Testis (tissue), 3 donors: ENCODE results near the gene PPM1B. TPM values are rescaled to one million over a fixed set of nuclear protein-coding genes. Genes with fewer than 3 reads are reported as not detected.
"Not testable (repeated sequence)": the region's sequence is repeated elsewhere in the genome, so short reads cannot be mapped to it uniquely, and the experiment has no call there.

ENCODE experiments used
- DNase-seq: peaks from one replicate; pipeline ENCODE4 v3.0.0-alpha.2; 2019
- H3K27ac ChIP-seq, 2 donors: fragments of 200-600 bp; sonication (generic); one replicate each; pipeline ENCODE4 v1.5.1; 2019
- H3K27me3 ChIP-seq: fragments of 200-600 bp; sonication (generic); one replicate; pipeline ENCODE4 v1.5.1; 2019
- H3K36me3 ChIP-seq: fragments of 200-600 bp; sonication (generic); one replicate; pipeline ENCODE4 v1.5.1; 2017; ENCODE audit warnings: low read depth; ENCODE audit errors: missing control alignments
- H3K4me1 ChIP-seq: fragments of 200-600 bp; sonication (generic); one replicate; pipeline ENCODE4 v1.5.1; 2019
- H3K4me3 ChIP-seq, 2 donors: fragments of 200-600 bp; sonication (generic); one replicate each; pipeline ENCODE4 v1.5.1; 2017 to 2019
- H3K9me3 ChIP-seq: fragments of 200-600 bp; sonication (generic); one replicate; pipeline ENCODE4 v1.5.1; 2017
- CTCF ChIP-seq, 3 experiments: fragments of 450-650 bp in 2 of 3; fragments of 200-600 bp in 1 of 3; sonication (generic) in 1 of 3; IDR thresholded peaks; one replicate each; pipeline ENCODE4 v1.5.1; 2016 to 2019; ENCODE audit warnings: antibody characterized with exemption in 3 of 3, mild to moderate bottlenecking in 2 of 3, moderate library complexity in 1 of 3
- POLR2A ChIP-seq: fragments of 450-650 bp; IDR thresholded peaks from one replicate; pipeline ENCODE4 v1.6.1; 2017; ENCODE audit warnings: antibody characterized with exemption, mild to moderate bottlenecking, moderate library complexity
- WGBS, 2 donors: methylation state at CpG; one replicate each; pipeline ENCODE4 v1.1.5; 2018; 5-methylcytosine and 5-hydroxymethylcytosine counted together
- intact Hi-C: fragments of 100-400 bp; cut with DNase I; formaldehyde crosslinking; loops from one replicate; pipeline ENCODE4 v1.15.1; 2023; ENCODE audit warnings: low total_unique reads
- polyA plus RNA-seq: library from polyadenylated mRNA; stranded (reverse); fragments of 350-450 nt; fragmentation: Illumina TruSeq; extraction: RNeasy Lipid Tissue Mini Kit (QIAGEN cat#74804); gene quantifications from one replicate; pipeline ENCODE4 v1.2.3, GENCODE V29; 2014; ENCODE audit warnings: low read depth, low replicate concordance; ENCODE audit not compliant: insufficient read depth
- total RNA-seq, 2 donors: library from RNA; depleted of rRNA; stranded (reverse); fragments of >200 nt; gene quantifications; one replicate each; pipeline ENCODE4 v1.2.3, GENCODE V29; 2016

The PPM1B gene
- total and polyA plus RNA-seq, 3 donors from 2014 or later, result 49.9 to 64.6 (median 50.7) TPM

GRCh38 chr2:44205169-44205568, 36.5 kb downstream of the PPM1B start:
- Histone ChIP-seq H3K27me3 (no peaks in the 10 kb centered on the region), H3K4me3 (no peak overlapping the region), H3K36me3 (no peaks in the 10 kb centered on the region), H3K4me1 (no peaks in the 10 kb centered on the region), H3K9me3 (no peaks in the 10 kb centered on the region), H3K27ac (no peak overlapping the region)
- 31 to 57% methylated on average over 1 of the region's 1 CpG for WGBS, 2 donors
- intact Hi-C loops, result no loop called here
- TF ChIP-seq CTCF (IDR thresholded peaks at IDR 0.05) (no peak), POLR2A (no peak)
- DNase-seq, result no peak

GRCh38 chr2:44207102-44207501, 38.4 kb downstream of the PPM1B start:
- intact Hi-C loops, result no loop called here
- WGBS, 2 donors, result 93 to 95% methylated on average over 2 of the region's 2 CpGs
- Histone ChIP-seq H3K9me3 (no peaks in the 10 kb centered on the region), H3K27me3 (no peaks in the 10 kb centered on the region), H3K36me3 (no peaks in the 10 kb centered on the region), H3K4me1 (no peaks in the 10 kb centered on the region), H3K27ac (no peak overlapping the region), H3K4me3 (no peak overlapping the region)
- no peak for DNase-seq
- no peak for TF ChIP-seq CTCF (IDR thresholded peaks at IDR 0.05)
- TF ChIP-seq POLR2A, result no peak

GRCh38 chr2:44207648-44208047, 39.0 kb downstream of the PPM1B start:
- 93 to 94% methylated on average over 8 of the region's 8 CpGs for WGBS, 2 donors
- intact Hi-C loops, H3K9me3 ChIP-seq: not testable (repeated sequence)

GRCh38 chr2:44210362-44210761, 41.7 kb downstream of the PPM1B start:
- Histone ChIP-seq H3K9me3 (no peaks in the 10 kb centered on the region), H3K27me3 (no peaks in the 10 kb centered on the region), H3K4me3 (no peak overlapping the region), H3K4me1 (no peaks in the 10 kb centered on the region), H3K27ac (no peak overlapping the region), H3K36me3 (no peaks in the 10 kb centered on the region)
- no peak for TF ChIP-seq POLR2A
- TF ChIP-seq CTCF (IDR thresholded peaks at IDR 0.05), result no peak
- intact Hi-C loops, result no loop called here
- no peak for DNase-seq
- WGBS, 2 donors, result 78 to 85% methylated on average over 2 of the region's 2 CpGs

More at GRCh38 chr2:44207648-44208047, 39.0 kb downstream of the PPM1B start:
- not testable (repeated sequence) for DNase-seq, H3K4me1 ChIP-seq, H3K27ac ChIP-seq, H3K4me3 ChIP-seq, H3K36me3 ChIP-seq, H3K27me3 ChIP-seq

GRCh38 chr2:44211183-44211582, 42.5 kb downstream of the PPM1B start:
- Histone ChIP-seq H3K9me3 (no peaks in the 10 kb centered on the region), H3K4me1 (no peaks in the 10 kb centered on the region), H3K36me3 (no peaks in the 10 kb centered on the region), H3K27me3 (no peaks in the 10 kb centered on the region), H3K27ac (no peak overlapping the region), H3K4me3 (no peak overlapping the region)
- no peak for DNase-seq
- no peak for TF ChIP-seq POLR2A
- no peak for TF ChIP-seq CTCF (IDR thresholded peaks at IDR 0.05)
- intact Hi-C loops, result no loop called here
